ENCODE data around the gene KIAA1958.
"Not testable (repeated sequence)": the region's sequence is repeated elsewhere in the genome, so short reads cannot be mapped to it uniquely, and the experiment has no call there.

Gene KIAA1958

GRCh38 chr9:112556497-112557442, 70.1 kb downstream of the KIAA1958 start:
- DNase-seq = no peak

- DNase-seq = no peak
Measured at GRCh38 chr9:112558476-112558875, 71.8 kb downstream of the KIAA1958 start.

- DNase-seq = no peak
Measured at GRCh38 chr9:112558978-112559377, 72.4 kb downstream of the KIAA1958 start.

- DNase-seq = no peak
Measured at GRCh38 chr9:112559629-112560413, 73.2 kb downstream of the KIAA1958 start.

GRCh38 chr9:112562235-112562958, 75.8 kb downstream of the KIAA1958 start:
- no peak for DNase-seq

GRCh38 chr9:112569186-112569585, 82.6 kb downstream of the KIAA1958 start:
- no peak for DNase-seq

GRCh38 chr9:112570671-112571167, 84.1 kb downstream of the KIAA1958 start:
- DNase-seq = no peak

- no peak for DNase-seq
Measured at GRCh38 chr9:112571624-112572355, 85.2 kb downstream of the KIAA1958 start.

- DNase-seq = no peak
Measured at GRCh38 chr9:112572416-112572815, 85.8 kb downstream of the KIAA1958 start.

- no peak for DNase-seq
Measured at GRCh38 chr9:112574008-112574407, 87.4 kb downstream of the KIAA1958 start.

- DNase-seq = no peak
Measured at GRCh38 chr9:112575107-112575506, 88.5 kb downstream of the KIAA1958 start.

GRCh38 chr9:112581469-112582176, 95.0 kb downstream of the KIAA1958 start:
- DNase-seq = no peak

- DNase-seq = no peak
Measured at GRCh38 chr9:112582371-112583262, 96.0 kb downstream of the KIAA1958 start.

GRCh38 chr9:112586599-112587155, 100.0 kb downstream of the KIAA1958 start:
- DNase-seq = no peak

GRCh38 chr9:112591875-112592274, 105.2 kb downstream of the KIAA1958 start:
- DNase-seq = not testable (repeated sequence)

GRCh38 chr9:112599732-112600131, 113.1 kb downstream of the KIAA1958 start:
- DNase-seq = no peak

GRCh38 chr9:112601636-112602035, 115.0 kb downstream of the KIAA1958 start:
- DNase-seq = no peak

- DNase-seq = no peak
Measured at GRCh38 chr9:112604790-112605189, 118.2 kb downstream of the KIAA1958 start.

- DNase-seq = no peak
Measured at GRCh38 chr9:112605518-112605917, 118.9 kb downstream of the KIAA1958 start.
